AML-193 (cell line): ENCODE measurements around the gene CEP350.

ENCODE experiments used
- DNase-seq, 2 experiments: peaks; one replicate each; lab custom pipeline; 2025; lab: John Stamatoyannopoulos, UW

CEP350 gene

DNA sequence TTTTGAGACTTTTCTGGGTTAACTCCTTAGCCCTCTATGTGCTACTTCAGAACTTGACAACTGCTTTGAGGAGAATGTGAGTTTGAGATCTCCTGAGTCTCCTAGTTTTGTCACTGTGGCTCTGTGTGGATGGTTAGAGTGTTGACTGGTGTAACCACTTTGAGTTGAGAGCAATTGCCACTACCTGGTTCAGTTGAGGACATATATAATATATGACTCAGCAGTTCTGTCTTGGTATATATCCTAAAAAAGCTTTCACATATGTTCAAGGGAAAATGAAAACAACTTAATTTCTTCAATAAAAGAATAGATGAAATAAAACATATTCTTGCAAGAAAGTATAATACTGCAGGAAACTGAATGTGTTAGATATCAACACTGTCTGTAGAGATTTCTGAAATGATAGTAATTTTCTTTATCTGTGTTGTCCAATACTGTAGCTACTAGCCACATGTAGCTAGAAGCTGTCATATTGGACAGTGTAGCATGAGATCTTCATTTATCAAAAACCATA, 103.3 kb downstream of the CEP350 start:
- no peak for DNase-seq

DNA sequence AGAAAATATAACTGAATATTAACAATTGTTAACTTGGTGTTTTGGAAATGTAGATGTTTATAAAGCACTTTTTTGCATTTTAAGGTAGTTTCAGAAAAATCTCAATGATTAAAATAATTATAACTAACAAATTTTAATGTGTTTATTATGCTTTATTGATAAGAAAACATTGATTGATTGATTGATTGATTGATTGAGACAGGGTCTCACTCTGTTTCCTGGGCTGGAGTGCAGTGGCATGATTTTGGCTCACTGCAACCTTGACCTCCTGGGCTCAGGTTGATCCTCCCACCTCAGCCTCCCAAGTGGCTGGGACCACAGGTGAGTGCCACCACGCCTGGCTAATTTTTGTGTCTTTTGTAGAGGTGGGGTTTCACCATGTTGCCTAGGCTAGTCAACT, 106.4 kb downstream of the CEP350 start:
- DNase-seq: no peak

DNA sequence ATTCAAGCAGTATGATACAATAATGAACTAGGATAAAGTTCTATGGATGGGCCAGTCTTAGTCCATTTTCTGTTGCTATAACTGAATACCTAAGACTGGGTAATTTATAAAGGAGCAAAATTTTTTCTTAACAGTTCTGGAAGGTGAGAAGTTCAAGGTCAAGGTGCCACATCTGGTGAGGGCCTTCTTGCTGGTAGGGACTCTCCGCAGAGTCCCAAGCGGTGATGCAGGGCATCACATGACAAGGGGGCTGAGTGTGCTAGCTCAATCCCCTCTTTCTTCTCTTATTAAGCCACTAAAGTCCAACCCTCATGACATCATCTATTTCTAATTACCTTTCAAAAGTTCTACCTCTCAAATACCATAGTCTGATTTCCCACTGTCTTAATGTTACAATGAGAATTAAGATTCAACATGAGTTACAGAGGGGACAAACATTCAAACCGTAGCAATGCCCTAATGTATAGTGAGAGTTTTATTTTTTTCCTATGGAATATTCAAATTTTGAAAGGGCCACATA, 107.9 kb downstream of the CEP350 start:
- DNase-seq: no peak

DNA sequence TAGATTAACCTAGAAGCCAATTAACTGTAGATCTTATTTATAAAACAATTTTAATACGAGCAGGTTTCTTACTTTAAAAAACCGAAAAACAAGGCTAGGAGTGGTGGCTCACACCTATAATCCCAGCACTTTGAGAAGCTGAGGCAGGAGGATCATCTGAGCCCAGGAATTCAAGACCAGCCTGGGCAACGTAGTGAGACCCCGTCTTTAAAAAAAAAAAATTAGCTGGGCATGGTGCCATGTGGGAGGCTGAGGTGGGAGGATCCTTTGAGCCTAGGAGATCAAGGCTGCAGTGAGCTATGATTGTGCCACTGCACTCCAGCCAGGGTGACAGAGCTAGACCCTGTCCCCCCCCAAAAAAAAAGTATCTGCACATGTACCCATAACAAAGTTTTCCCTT, 110.8 kb downstream of the CEP350 start:
- DNase-seq: no peak

DNA sequence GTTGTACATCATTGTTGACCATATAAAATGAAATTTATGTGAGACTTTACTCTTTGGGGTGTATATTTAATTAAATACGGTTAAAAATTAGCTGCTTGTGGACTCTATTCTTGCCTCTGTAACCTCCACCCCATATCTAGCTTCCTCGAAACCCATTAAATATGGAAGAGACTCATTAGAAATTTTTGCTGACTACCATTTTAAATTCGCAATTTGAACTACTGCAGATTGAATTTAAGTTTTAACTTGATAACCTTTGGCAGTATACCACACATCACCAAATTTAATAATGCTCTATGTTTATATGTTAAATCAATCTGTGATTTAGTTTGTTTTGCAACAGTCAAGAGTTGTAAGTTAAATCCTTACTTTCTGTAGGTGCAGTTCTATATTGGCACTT, 111.5 kb downstream of the CEP350 start:
- no peak for DNase-seq

DNA sequence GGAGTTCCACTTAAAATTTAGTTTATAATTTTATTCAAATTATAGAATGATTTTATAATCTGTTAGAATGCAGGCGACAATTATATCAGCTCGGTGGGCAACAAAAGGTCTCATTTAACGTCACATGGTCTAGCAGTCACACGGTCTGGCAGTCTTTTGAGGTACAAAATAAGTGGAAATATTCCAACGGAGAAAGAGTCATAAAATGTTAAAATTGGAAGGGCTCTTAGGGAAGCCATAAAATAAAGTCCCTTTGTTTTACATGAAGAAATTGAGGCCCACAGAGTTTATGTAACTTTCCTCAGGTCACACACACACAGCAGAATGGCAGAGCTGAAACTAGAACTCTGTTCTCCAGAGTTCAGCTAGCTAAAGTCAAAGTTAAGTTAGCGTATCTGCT, 115.7 kb downstream of the CEP350 start:
- no peak for DNase-seq

DNA sequence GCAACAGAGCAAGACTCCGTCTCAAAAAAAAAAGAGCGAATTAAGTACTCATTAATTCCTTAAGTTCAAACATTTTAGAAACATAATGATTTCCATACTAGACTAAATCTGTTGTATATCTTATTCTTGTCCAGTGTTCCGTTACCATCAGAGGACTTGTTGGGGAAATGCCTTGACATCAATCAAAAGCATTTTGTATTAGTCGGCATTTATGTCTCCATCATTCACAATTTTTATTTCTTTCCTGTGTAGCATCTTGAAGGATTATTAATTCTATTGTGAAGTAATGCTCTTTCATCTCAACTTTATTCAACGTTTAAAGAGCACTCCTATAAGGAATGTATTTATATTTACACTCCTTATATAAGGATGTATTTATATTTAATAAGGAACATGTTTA, 117.1 kb downstream of the CEP350 start:
- no peak for DNase-seq

DNA sequence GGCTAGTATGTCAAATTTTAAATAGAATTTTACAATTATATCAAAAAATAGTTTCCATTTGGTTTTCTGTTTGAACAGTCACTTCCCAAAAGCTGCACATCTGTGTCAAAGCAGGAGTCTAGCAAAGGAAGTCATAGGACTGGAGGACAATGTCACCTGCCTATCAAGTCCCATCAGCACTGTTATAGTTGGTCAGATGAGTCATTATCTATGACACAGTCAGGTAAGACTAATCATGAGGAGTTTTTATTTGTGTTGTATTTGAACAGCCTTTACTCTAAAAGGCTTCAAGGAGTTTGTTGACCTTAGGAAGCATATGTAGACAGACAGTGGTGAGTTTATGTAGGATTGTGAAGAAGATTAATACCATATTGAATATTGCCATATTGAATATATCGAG, 125.8 kb downstream of the CEP350 start:
- DNase-seq: no peak

DNA sequence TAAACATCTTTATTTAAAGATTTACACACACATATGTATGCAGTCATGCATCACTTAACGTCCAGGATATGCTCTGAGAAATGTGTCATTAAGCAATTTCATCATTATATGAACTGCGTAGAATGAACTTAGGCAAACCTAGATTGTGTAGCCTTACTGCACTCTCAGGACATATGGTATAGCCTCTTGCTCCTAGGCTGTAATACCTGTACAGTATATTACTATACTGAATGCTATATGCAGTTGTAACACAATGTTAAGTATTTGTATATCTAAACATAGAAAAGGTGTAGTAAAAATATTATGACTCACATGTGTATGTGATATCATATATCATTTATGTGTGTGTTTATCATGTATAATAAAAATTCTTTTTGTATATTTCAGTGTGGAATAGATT, 126.9 kb downstream of the CEP350 start:
- DNase-seq: no peak

DNA sequence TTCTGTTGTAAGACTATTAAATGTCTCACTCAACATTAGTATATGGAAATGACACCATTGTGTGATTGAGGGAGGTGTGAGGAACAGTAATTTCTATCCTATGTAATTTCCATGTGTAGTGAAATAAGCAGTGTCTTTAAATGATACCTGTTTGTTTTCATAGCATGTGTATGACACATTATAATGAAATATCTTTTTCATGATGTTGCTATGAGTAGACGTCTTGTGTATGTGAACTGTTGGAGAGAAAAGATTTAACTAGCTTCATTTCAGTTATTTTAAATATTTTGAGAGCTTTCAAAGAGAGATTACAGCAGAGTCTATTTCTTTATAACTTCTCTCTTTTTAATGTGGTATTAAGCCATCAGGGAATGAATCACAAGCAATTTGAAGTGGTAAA, 128.6 kb downstream of the CEP350 start:
- no peak for DNase-seq

DNA sequence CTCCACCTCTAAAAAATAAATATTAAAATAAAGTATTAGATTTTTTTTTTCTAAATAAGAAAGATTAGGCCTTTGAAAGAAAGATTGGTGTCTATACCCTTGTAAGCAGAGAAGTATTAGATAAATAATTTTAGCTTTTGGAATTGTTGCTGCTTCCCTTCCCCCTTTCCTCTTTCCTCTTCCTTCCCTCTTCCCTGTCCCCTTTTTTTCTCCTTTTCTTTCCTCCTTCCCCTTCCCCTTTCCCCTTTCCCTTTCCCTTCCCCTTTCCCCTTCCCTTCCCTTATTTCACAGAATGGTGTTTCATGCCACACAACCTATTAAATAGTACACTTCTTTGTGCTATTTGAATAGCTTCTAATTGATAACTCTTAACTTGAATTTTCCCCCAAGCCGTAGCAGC, 130.3 kb downstream of the CEP350 start:
- no peak for DNase-seq

DNA sequence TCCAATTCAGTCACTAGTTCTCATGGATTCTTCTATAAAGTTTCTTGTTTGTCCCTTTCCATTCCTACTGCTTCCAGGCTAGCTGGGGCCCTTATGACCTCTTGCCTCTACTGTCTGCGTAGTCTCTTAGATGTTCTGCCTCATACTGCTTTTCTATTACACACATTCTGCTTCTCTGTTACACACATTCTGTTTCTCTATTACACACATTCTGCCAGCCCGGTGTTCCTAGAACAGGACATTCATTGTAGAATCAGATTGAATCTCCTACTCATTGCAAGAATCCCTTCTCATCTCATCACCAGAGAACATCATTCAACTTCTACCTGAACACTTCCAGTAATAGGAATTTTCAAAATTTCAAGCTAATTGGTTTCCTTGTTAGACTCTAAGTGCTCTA, 130.7 kb downstream of the CEP350 start:
- DNase-seq: no peak

DNA sequence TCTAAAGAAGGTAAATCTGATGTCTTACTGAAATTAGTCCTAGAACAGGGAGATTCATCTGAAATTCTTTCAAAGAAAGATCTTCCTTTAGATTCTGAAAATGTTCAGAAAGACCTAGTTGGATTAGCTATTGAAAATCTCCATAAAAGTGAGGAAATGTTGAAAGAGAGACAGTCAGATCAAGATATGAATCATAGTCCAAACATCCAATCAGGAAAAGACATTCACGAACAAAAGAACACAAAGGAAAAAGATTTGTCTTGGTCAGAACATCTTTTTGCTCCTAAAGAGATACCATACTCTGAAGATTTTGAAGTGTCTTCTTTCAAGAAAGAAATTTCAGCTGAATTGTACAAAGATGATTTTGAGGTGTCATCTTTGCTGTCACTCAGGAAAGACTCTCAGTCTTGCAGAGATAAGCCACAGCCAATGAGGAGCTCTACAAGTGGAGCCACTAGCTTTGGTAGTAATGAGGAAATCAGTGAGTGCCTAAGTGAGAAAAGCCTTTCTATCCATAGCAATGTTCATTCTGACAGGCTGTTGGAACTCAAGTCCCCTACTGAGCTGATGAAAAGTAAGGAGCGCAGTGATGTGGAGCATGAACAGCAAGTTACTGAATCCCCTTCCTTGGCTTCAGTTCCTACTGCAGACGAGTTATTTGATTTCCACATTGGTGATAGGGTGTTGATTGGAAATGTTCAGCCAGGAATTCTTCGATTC, 138.5 kb downstream of the CEP350 start:
- DNase-seq: no peak

DNA sequence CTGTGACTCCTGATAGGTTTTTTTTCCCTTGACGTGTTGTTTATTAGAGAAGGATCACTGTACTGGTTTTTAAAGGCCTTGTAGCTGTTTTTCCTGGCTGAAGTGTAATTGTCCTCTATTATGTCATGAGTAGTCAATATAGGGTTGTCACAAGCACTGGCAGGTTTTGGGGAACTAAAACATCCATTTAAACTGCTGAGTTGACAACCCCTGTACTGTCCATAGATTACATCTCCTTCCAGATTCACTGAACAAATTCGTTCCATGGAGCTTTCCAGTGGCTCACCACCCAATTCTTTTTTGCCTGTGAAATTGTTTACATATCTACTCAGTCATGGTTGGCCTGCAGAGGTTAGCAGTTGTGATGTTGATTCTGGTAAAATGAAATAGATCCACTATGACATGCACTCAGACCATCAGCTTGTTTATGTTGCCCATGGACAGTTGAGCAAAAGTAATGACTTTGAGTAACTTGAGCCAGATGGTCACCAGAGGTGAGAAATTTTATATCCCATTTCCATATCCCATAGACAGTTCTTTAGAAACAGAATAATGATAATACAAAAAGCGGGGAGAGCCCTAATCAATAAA, 140.2 kb downstream of the CEP350 start:
- DNase-seq: no peak

DNA sequence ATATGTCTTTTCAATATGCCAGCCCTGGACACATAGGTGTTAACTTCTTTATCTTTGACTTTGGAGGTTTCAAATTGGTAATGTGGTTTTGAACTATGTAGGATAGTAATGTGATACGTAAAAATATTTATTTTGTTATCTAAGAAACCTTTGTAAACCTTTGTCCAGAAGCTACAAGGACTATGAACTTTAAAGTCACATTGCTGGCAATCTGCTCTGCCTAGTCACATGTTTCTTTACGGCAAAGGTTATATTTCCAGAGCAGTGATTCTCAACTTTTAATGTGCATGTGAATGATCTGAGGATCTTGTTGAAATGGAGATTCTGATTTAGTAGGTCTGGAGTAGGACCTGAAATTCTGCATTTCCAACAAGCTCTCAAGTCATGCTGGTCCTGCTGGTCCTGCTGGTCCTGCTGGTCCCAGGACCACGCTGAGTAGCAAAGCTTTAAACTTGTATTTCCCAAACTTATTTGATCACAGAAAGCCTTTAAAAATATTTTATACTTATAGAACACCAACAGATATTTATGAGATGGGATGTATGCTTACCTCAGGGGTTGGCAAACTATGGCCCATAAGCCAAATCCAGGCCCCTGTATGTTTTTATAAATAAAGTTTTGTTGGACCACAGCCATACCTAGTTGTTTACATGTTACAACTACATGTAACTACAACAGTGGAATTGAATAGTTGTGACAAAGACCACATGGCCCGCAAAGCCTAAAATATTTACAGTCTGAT, 142.1 kb downstream of the CEP350 start:
- DNase-seq: no peak

DNA sequence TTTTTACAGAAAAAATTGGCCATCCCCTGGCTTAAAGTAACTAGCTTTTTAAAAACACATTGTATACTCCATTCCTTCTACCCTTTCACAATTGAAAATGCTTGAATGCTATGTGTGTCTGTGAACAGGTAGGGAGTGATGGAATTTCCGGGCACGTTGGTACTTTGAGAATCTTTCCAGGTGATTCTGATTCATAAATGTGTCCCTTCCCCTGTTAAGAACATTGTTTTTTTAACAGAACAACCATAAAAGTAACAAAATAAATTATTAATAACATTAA, 142.7 kb downstream of the CEP350 start:
- no peak for DNase-seq

DNA sequence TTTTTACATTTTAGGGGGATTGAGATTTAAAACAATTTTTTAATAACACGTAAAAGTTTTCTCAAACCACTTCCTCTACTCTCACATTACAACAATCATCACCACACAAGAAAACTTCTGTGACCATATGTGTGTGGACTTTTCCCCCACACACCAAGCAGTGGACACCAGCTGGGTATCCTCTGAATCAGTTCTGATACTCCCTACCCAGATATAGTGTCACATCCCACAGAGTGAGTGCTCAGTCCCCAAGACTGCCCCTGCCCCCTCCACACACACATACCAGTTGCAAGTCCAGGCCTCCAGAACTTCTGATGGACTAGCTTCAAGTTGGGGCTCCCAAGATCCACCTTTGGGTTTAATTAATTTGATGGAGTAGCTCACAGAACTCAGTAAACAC, 146.8 kb downstream of the CEP350 start:
- DNase-seq: no peak

DNA sequence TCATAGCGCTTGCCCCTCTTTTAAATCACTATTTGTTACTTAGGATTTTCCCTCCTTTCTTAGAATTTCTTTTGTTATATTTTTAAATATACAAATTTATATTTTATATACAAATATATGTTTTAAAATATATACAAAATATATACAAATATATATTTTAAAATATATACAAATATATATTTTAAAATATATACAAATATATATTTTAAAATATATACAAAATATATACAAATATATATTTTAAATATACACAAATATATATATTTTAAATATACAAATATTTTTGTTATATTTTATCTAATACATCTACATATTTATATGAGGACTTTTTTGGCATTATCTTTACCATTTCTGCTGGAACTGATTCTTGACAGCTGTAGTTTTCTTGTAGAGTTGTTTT, 149.2 kb downstream of the CEP350 start:
- DNase-seq: no peak

DNA sequence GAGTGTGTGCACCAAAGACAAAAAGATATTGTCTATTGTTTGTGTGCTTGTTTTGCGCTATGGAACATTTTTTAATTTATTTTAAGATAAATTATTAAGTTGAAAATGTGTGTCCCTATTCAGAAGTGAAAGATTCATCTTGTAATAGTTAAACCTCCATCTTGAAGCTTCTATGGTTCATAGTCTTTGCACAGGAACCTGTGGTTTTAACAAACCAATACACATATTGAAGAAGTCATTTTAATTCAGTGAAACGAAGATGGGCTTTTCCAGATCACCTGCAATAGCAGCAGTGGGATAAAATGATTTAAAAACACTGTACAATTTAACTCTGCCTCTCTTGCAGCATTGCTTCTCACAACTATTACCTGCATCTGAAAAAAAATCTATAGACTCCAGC, 157.5 kb downstream of the CEP350 start:
- DNase-seq: no peak

DNA sequence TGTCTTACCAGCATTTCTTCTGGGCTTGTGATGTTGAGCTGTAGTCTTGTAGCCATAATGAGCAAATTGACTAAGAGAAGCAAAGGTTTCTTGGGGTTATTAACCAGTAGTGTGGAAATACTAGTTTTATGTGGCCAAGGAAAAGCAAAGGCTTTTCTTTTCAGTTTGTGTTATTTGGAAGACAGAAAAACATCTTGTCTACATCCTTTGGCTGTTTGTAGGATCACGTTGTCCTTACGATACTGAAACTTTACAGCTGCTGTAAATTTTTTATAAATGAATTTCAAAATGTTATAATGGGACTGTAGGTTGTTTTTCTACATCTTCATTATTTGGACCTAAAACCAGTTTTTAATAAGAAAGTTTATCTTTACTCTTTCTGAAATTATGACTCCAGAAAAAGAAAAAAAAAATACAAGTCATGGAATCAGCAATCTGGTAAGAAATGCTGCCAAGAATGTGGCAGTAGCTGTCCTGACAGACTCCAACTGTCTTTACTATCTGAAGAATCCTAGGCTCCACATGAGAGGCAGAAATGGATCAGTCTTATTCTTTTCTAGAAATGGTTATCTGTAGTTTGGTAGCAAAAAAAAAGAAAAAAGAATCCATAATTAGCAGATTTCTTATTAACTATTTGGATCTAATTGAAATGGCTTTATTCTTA, 158.5 kb downstream of the CEP350 start:
- no peak for DNase-seq

DNA sequence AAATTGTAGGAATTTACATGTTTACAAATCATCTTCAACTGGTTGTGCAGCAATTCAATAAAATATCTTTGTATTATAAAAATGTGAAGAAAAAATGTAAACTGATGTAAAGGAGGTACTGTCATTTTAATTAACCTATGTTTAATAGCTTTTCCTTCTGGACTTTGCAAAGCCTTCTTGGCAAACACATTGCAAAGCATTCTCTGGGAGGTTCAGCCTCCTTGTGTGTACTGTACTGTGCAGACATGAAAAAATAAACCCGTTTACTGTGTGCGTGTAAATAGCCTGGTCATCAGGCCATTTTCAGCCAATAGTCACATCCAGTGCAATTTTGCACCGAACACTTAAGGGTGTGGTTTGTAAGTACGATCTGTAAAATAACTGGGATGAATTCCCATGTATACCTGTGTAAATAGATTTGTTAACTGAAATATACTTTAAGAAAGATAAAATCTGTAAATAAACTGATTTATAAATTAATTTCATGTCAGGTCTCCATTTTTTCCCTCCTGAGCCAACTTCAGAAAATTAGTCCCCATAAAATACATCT, 159.9 kb downstream of the CEP350 start:
- DNase-seq: no peak

DNA sequence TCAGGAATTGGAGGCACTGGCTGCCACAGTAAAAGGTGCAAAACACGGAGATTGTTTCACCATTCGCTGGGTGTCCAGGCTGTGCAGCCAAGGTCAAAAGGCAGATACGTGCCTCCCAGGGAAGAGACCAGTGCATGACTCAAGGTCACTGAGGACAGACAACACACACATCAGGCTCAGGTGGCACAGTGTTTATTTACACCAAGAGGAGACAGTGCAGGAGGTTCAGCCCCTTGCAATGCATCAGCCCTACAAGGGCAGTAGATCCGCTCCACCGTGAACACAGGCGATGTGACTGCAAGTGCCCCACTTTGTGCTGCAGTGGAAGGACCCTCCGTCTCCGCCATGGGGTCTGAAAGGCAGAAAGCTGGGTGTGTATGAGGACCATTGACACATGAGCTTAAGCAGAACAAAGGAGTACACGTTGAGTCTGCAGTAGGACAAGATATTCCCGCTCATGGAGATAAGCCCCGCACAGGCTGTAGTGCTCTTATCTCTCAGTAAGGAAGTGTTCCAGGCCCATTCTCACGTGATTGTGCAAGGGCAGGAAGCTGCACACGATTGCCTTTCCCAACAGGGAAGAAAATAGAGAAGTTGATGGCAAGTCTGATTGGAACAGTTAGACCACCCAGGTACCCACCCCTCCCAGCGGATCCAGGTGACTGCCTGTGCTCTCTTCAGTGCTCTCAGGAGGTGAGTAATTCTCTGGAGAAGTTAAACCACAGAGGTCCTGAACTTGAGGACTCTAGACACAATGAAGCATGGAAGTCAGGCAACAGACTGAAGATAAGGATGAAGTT, 162.6 kb downstream of the CEP350 start:
- DNase-seq: no peak
